Measurements from ENCODE around the gene CLDN4.

CLDN4 gene

GRCh38 chr7:73876973-73877372 is 46.2 kb downstream of the CLDN4 start:
- DNase-seq, result no peak

GRCh38 chr7:73879977-73880681 is 49.3 kb downstream of the CLDN4 start:
- DNase-seq, result no peak

GRCh38 chr7:73880755-73881328 is 50.0 kb downstream of the CLDN4 start:
- no peak for DNase-seq

GRCh38 chr7:73881352-73882046 is 50.7 kb downstream of the CLDN4 start:
- DNase-seq, result no peak

- DNase-seq, result no peak
Measured at GRCh38 chr7:73882047-73882402, 51.2 kb downstream of the CLDN4 start.
